Measurements from ENCODE around the gene BIN1.

DNA sequence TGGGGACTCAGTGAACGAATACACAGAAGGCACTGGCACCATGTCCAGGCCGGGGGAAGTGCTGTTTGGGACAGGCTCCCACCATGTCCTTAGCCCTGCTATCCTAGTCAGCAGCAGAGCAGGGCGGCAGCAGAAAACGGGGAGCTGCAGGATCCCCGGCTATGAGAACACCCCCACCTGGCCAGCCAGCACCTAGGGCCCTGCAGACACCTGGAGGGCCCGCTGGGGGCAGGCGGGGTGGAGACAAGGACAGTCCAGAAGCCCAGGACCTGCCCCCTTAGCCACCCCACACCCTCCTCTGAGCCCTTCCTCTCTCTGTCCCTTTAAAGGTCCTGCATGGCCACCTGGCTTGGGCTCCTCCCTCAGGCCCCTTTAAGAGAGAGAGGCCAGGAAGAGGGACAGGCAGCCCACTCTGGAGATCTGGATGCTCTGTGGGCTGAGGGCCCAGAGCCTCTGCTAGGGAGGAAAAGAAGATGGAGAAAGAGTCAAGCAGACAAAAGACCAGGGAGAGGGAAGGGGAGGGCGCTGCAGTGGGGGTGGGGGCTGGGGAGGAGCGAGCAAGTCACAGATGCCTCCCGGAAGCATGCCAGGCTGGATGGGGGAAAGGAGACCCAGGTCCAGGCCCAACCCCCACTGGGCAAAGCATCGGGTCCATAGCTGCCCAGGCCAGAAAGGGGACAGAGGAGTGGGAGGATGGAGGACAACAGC lies 48.6 kb downstream of the BIN1 start:
- TF ChIP-seq, protein P1, sequence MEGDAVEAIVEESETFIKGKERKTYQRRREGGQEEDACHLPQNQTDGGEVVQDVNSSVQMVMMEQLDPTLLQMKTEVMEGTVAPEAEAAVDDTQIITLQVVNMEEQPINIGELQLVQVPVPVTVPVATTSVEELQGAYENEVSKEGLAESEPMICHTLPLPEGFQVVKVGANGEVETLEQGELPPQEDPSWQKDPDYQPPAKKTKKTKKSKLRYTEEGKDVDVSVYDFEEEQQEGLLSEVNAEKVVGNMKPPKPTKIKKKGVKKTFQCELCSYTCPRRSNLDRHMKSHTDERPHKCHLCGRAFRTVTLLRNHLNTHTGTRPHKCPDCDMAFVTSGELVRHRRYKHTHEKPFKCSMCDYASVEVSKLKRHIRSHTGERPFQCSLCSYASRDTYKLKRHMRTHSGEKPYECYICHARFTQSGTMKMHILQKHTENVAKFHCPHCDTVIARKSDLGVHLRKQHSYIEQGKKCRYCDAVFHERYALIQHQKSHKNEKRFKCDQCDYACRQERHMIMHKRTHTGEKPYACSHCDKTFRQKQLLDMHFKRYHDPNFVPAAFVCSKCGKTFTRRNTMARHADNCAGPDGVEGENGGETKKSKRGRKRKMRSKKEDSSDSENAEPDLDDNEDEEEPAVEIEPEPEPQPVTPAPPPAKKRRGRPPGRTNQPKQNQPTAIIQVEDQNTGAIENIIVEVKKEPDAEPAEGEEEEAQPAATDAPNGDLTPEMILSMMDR (IDR thresholded peaks at IDR 0.05; ENCODE audit: borderline replicate concordance, extremely low read depth, low read length, poor library complexity, severe bottlenecking), result no peak
- no peak for TF ChIP-seq EZH2 (IDR thresholded peaks at IDR 0.05; ENCODE audit: borderline replicate concordance, low read depth, low read length, severe bottlenecking)

Data from DND-41 (cell line).